ENCODE measurements around the gene PLXNB2. TPM values are rescaled to one million over a fixed set of nuclear protein-coding genes. Genes with fewer than 3 reads are reported as not detected.

The PLXNB2 gene
- total RNA-seq, 1 donor from 2014 or later, result 287 TPM

DNA sequence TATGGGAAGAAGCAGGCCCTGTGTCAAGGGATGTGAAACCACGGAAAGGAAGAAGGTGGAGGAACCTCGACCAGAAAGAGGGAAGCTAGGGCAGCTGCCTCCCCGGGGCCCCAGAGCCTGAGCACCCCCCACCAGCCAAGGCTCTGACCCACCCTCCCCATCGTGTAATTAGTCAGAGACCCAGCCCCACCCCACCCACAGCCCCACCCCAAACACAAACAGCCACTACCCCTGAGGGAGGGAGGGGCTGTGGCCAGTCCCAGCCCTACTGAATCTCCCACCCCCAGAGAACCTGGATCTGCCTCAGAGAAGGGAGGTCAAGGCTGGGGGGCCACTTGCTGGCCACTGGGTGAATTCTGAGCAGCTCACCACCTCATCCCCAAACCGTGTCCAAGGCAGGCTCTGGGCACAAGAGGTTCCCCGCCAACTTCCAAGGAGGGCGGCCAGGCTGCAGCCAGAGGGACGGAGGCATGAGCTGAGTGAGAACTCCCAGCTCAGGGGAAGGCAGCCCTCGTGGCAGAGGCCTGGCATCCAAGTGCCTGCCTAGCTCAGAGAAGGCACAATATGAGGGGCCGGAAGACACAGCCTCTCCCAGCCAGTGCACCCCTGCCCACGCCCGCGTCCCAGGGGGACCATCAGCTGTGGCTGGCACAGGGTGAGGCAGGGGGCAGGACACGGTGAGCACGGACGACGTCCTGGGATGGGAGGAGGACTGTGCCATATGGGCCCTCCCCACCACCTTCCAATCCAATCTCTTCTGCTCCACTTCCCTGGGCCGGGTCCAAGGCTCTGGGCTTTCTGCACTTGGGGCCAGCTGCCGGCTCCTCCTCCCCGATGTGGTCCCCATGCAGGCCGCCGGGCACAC lies 2.7 kb downstream of the PLXNB2 start:
- intact Hi-C loops (cut with DNase I), result loop anchor here (1.0 to 10.0 kb wide), 3 partner anchors 11 to 370 kb away; partner anchors contain the start of gene TUBGCP6
- no peak for TF ChIP-seq CTCF (IDR thresholded peaks at IDR 0.05)

DNA sequence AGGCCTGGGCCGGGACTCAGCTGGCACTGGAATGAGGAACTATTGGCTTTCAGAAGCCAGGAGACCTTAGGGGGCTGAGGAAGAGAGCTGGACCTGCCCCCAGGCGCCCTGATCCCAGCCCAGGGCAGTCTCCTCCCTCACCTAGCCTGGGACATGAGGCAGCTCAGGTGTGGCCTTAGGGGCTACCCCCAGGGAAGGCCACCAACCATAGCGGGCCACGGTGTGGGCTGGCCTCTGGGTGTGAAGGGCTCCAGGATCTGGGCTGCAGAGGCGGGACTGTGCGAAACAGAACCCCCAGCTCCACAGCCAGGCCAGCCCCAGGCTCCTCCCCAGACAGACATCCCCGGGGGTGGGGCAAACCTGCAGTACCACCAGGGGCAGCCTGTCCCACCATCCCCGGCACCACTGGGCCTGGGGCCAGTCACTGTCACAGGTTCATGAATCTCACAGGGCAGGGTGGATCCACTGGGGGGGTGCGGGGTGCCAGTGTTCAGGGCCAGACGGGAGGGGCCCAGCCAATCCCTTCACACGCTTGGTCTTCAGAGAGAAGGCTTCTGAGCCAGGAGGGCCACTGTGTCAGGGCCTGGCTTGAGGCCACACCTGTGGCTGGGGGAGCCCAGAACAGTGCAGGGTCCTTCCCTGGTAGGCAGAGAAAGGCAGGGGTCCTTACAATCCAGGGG lies 3.5 kb downstream of the PLXNB2 start:
- Histone ChIP-seq H3K27me3 (no peaks in the 10 kb centered on the region), H3K4me3 (peak overlapping the region; percentile 71 to 95), H3K36me3 (no peaks in the 10 kb centered on the region), H3K27ac (peak overlapping the region; percentile 86 to 96), H3K9me3 (no peaks in the 10 kb centered on the region), H3K4me1 (peaks cover 64 to 75% of the 10 kb centered on the region in 2 donors)
- intact Hi-C loops (cut with DNase I), result loop anchor here (2.0 to 10.0 kb wide), 2 partner anchors 59 to 369 kb away; partner anchors contain the start of gene TUBGCP6
- DNase-seq (ENCODE audit: low spot score in 2 of 2), result no peak
- no peak for TF ChIP-seq CTCF (IDR thresholded peaks at IDR 0.05)

More for the DNA sequence above, 2.7 kb downstream of the PLXNB2 start:
- H3K4me3 ChIP-seq, result peak overlapping the region; percentile 71 to 95
- H3K4me1 ChIP-seq, result peaks cover 61 to 69% of the 10 kb centered on the region in 2 donors
- H3K36me3 ChIP-seq, result no peaks in the 10 kb centered on the region
- H3K9me3 ChIP-seq, result no peaks in the 10 kb centered on the region
- no peaks in the 10 kb centered on the region for H3K27me3 ChIP-seq
- peak overlapping the region; percentile 86 to 96 for H3K27ac ChIP-seq
- DNase-seq (ENCODE audit: low spot score in 2 of 2), result no peak

- Histone ChIP-seq H3K27me3 (no peaks in the 10 kb centered on the region), H3K9me3 (no peaks in the 10 kb centered on the region), H3K4me3 (peak overlapping the region; percentile 71 to 95), H3K27ac (peak overlapping the region; percentile 86 to 96), H3K4me1 (peaks cover 64 to 76% of the 10 kb centered on the region in 2 donors), H3K36me3 (no peaks in the 10 kb centered on the region)
- no peak for TF ChIP-seq CTCF (IDR thresholded peaks at IDR 0.05)
- no peak for DNase-seq (ENCODE audit: low spot score in 2 of 2)
- intact Hi-C loops (cut with DNase I), result loop anchor here (10.0 kb wide), 1 partner anchor 369 kb away; no protein-coding TSS in a partner anchor
These were observed 4.0 kb downstream of the PLXNB2 start for GRCh38 chr22:50303515-50303847.

- no peaks in the 10 kb centered on the region for H3K9me3 ChIP-seq
- peaks cover 59 to 73% of the 10 kb centered on the region in 2 donors for H3K4me1 ChIP-seq
- no peak for TF ChIP-seq CTCF (IDR thresholded peaks at IDR 0.05)
- H3K36me3 ChIP-seq, result no peaks in the 10 kb centered on the region
- no peaks in the 10 kb centered on the region for H3K27me3 ChIP-seq
- intact Hi-C loops (cut with DNase I), result loop anchor here (10.0 kb wide), 1 partner anchor 368 kb away; no protein-coding TSS in a partner anchor
- H3K27ac ChIP-seq, result peak overlapping the region; percentile 86 to 96
- H3K4me3 ChIP-seq, result no peak overlapping the region
- DNase-seq (ENCODE audit: low spot score in 2 of 2), result no peak
These were observed 4.9 kb downstream of the PLXNB2 start for GRCh38 chr22:50302564-50302963.

DNA sequence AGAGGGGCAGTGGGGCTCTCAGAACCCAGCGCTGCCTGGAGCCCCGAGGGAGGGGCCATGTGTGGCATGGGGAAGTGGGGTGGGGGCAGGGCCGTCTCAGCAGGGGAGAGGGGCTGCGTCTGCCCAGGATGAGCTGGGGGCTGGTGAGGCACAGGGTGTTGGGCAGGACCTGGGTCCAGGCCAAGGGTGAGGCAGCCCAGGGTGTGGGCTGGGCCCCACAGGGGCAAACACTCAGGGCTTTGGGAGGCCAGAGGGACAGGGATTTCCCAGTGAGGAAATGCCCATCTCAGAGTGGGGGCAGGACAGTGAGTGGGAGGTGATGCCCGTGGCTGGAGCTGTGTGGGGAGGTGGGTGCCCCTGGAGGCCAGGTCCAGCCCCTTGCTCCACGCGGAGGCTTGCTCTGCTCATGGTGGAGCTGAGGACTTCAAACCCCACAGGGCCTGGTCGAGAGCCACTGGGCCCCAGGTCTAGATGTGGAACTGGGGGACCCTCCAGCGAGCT lies 5.4 kb downstream of the PLXNB2 start:
- Histone ChIP-seq H3K4me1 (peaks cover 59 to 75% of the 10 kb centered on the region in 2 donors), H3K27ac (peak overlapping the region; percentile 86 to 96), H3K4me3 (peak overlapping the region in 1 of 2 donors; percentile 5), H3K27me3 (no peaks in the 10 kb centered on the region), H3K9me3 (no peaks in the 10 kb centered on the region), H3K36me3 (no peaks in the 10 kb centered on the region)
- no peak for DNase-seq (ENCODE audit: low spot score in 2 of 2)
- intact Hi-C loops (cut with DNase I), result loop anchor here (10.0 kb wide), 1 partner anchor 367 kb away; no protein-coding TSS in a partner anchor
- no peak for TF ChIP-seq CTCF (IDR thresholded peaks at IDR 0.05)
